GM19238 (cell line): Measurements from ENCODE around the gene TRIM3.

Source experiments
- DNase-seq: peaks from one replicate; pipeline ENCODE4 v3.0.0; 2011; ENCODE audit warnings: low spot score; ENCODE audit not compliant: insufficient read length

The TRIM3 gene

DNA sequence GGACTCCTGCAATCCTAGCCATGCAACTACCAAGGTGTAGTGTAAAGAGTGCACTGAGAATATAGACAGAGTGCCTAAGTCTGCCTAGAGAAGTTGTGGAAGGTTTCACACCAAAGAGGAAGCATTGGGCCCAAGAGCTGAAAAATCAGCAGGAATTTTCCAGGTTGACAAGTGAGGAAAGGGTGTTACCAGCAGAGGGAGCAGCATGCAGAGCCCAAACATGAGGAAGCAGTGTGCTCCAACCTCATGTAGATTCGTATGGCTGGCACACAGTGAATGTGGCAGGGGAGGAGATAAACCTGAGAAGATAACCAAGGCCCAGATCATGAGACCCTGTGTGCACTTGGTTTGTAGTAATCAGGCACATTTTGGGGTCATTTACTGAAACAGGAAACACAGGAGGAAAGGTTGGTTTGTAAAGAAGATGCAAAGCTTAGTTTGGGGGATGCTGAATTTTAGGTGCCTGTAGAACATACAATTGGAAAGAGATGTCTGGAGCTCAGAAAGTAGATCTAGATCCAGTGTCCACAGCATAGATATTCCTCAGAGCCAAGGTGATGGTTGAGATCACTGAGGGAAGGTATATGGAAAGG is 34.7 kb downstream of the TRIM3 start:
- DNase-seq, result no peak

DNA sequence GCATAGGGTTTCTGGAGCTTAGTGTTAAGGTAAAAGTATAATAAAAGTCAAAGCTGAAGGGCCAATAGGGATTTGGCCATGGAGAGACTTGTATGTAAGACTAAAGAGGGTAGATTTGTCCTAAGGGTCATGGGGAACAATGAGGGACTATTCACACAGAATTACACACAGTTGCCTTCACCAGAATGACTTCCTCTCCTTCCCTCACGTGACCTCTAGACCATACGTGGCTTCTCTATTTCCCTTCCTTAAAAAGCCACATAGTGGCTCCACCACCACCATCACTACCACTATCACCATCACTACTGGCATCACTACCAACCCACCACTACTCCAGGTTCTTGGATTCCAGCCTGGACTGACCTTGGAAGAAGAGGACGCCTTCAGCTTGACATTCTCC is 35.7 kb downstream of the TRIM3 start:
- DNase-seq, result no peak

DNA sequence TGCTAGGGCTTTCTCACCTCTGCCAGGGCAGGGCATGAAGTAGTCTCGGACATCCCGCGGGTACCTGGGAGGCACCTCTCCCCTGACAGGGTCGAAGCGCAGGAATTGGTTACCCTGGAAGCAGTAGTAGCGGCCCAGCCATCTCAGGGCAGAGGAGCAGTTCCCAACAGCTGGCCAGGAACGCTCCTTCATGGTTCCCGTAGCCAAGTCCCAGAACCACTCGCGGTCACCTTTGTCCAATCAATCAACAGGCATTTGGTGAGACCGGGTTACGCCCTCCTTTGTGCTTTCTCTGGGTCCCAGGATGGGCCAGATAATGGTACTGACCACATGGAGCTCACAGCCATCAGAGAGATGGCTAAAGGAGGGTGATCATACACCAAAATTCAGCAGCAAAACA is 36.3 kb downstream of the TRIM3 start:
- no peak for DNase-seq

- no peak for DNase-seq
Measured at GRCh38 chr11:6433998-6434660, 39.6 kb downstream of the TRIM3 start.

DNA sequence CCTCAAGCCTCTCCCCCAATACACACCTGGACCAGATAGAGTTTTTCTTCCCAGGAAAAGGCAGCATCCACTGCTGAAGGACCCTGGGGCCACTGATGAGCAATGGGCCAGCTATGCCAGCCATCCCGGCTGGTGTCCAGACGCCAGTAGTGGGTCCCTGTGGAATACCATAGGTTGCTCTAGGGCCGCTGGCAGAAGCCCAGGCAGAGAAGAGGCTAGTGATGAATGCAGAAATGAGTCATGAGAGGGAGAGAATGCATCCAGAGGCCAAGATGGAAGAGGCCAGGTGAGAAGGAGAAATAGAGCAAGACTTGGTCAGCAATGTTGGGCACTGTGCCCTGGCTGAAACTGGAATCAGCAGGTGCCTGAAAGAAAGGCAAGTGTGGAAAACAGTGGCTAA is 41.9 kb downstream of the TRIM3 start:
- no peak for DNase-seq

DNA sequence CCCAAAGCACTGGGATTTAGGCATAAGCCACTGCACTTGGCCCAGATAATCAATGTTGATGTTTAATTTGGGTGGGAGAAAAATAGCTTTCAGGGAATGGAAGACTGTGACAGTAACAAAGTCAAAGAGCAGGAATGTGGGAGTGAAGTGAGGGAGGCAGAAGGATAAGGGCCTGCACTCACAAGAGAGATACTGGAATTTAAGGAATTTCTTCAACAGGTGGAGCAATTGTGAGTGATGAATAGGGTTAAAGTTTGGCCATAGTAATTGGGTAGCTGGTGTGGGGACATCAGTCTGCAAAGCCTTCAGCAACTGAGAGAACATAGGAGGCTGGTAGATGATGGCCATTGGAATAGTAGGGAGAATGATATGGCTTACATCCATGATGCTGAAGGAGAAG is 46.2 kb downstream of the TRIM3 start:
- no peak for DNase-seq

GRCh38 chr11:6420677-6421076 is 53.1 kb downstream of the TRIM3 start:
- DNase-seq, result no peak

- peak; percentile 41 for DNase-seq
Measured at GRCh38 chr11:6419009-6419631, 54.6 kb downstream of the TRIM3 start, which contains the start of gene APBB1. TSS of gene APBB1 (minus strand) at chr11:6419094. CDS start at chr11:6411347, 7,747 bp downstream.

- no peak for DNase-seq
Measured at GRCh38 chr11:6418557-6419008, 55.2 kb downstream of the TRIM3 start.

DNA sequence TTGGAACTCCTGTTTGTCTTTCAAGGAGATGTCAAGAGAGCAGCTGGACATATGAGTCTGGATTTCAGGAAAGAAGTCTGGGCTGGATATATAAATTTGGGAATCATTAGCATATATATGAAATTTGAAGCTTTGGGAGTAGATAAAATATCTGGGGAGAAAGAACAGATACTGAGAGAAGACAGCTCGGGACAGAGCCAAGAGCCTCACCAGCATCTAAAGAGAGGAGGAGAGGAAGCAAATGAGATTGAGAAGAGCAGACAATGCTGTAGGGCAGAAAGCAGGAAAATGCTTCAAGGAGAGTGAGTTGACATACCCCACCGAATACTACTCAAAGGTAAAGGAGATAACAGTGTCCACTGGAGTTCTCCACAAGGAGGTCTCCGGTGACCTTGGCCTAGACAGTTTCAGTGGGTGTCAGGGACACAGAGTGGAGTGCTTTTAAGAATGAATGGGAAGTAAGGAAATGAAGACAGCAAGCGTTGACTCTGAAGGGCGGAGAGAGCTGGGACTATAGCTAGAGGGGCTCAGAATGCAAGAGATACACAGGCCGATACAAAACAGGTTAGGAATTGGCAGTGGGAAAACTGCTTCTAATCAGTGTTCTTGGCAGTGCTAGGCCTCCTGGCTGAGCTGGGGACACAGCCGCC is 55.7 kb downstream of the TRIM3 start:
- no peak for DNase-seq

DNA sequence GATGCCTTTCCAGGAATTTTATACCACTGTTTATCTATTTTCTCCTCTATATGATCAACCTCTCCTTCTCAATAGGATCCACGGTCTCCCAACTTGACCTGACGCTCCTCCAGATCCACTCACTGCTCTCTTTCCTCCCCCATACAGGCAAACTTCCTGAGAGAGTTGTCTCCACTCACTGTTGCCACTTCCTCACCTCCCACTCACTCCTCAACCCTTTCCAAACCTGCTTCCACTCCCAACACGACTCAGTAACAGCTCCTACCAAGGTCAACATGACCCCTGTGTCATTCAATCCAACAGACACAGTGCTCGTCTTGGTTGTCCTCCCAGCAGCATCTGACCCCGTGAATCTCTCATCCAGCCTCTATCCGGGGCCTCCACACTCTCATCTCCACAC is 57.9 kb downstream of the TRIM3 start:
- no peak for DNase-seq

GRCh38 chr11:6414874-6415328 is 58.8 kb downstream of the TRIM3 start:
- DNase-seq, result no peak

DNA sequence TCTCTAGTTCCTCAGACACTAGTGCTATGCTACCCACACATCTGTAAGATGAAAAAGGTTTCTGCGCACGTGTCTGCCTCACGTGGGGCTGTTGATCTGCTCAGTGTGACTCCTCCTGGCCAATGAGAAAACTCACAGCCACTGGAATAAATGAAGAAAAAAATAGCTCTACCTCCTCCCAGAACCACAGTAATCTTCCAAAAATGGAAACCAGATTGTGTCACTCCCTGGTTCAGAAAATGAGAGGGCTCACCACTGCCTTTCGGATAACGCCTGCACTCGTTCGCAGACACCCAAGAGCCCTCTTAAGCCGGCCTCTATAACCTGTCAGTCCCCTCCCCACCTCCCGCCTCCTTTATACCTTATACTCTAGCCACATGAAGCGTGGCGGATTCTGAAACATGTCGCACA is 59.9 kb downstream of the TRIM3 start:
- DNase-seq, result no peak

- DNase-seq, result no peak
Measured at GRCh38 chr11:6411594-6412031, 62.1 kb downstream of the TRIM3 start.

- DNase-seq, result no peak
Measured at GRCh38 chr11:6410695-6411430, 62.9 kb downstream of the TRIM3 start.

- no peak for DNase-seq
Measured at GRCh38 chr11:6406370-6406769, 67.4 kb downstream of the TRIM3 start.

- no peak for DNase-seq
Measured at GRCh38 chr11:6405846-6406245, 67.9 kb downstream of the TRIM3 start.

- no peak for DNase-seq
Measured at GRCh38 chr11:6405052-6405667, 68.6 kb downstream of the TRIM3 start.

- DNase-seq, result no peak
Measured at GRCh38 chr11:6404342-6405051, 69.2 kb downstream of the TRIM3 start.

DNA sequence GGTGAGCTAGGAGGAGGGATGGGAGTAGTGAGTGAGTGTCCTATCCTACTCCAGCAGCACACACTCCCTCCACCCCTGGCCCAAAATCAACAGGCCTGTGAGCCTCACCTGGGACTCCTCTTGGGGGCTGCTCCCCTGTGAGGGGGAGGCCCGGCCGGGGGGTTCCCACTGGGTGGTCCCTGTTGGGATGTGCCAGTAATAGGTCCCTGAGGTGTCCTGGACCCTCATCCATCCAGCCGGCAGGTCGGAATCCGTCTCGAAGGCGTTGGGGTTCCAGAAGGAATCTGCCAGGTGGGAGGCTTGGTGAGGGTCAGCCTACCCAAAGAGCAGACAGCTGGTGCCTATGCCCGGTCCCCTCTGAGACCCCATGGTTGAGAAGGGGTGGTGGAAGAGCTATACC is 70.2 kb downstream of the TRIM3 start:
- DNase-seq, result no peak
